Stimulated activated CD8-positive, alpha-beta memory T cell treated with anti-CD3 and anti-CD28 coated beads, Interleukin-4, amount 100 ng/mL, for 24 hours (primary cell): Measurements from ENCODE around the gene OR2T8.
A peak's percentile ranks its signal among the peaks of the same experiment; 100 is the strongest.

Experiments
- DNase-seq: peaks from one replicate; pipeline ENCODE4 v3.0.0-alpha.2; 2020; ENCODE audit warnings: low read depth

OR2T8 gene, protein sequence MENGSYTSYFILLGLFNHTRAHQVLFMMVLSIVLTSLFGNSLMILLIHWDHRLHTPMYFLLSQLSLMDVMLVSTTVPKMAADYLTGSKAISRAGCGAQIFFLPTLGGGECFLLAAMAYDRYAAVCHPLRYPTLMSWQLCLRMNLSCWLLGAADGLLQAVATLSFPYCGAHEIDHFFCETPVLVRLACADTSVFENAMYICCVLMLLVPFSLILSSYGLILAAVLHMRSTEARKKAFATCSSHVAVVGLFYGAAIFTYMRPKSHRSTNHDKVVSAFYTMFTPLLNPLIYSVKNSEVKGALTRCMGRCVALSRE

DNA sequence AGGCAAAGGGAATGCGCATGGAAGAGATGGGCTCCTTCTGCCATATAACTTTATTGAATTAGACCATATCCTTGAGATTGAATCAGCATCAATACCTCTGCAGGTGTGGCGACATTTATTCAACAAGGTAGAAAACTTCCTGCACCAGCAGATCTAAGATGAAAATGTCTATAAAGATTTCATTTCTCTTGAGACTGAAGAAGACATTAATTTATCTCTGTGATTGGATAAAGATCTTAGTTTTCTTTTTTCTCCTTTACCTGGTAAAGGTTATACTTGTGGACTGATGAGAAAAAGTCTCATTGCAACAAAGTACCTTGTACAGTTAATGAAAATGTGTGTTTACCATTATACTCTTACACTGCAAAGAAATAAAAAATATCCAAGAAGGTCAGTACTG lies at the start of gene OR2T8:
Gene OR2T8 (plus strand): TSS at position 301 of the 400 bp plus-strand sequence. CDS start 766 bp downstream, outside the sequence.
- no peak for DNase-seq

DNA sequence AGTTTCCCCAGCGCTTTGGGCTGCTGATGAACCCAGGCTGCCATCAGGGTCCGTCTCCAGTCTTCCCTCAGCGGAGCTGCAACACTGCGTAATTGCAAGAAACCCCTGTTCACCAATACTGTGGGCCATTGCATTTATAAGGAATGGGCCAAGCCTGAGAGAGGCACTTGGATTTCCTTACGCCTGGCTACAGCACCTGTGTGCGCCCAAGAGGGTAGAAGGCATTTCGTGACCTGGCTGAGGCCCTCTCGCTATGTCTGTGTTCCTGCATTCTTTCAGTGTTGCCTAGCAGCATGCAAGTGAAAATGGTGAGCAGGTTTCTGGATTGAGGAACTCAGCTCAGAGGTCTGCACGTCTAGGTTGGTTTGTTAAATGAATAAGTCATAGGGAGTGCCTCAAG lies 36.7 kb upstream of the OR2T8 start:
- no peak for DNase-seq

DNA sequence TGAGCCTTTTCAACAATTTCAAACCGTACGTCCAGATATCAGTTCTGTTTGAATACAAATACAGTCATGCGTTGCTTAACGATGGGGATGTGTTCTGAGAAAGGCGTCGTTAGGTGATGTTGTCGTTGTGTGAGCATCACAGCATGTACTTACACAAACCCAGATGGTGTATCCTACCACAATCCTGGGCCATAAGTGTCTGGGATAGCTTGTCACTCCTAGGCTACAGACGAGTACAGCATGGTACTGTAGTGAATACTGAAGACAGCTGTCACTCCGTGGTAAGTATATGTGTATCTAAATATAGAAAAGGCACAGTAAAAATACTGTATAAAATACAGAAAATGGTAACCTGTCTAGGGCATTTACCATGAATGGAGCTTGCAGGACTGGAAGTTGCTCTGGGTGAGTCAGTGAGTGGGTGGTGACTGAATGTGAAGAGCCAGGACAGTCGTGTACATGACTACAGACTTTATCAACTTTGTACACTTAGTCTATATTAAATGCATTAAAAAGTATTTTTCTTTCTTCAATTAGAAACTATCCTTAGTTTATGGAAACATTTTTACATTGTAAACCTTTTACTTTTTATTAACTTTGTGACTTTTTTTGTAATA lies 35.1 kb upstream of the OR2T8 start:
- no peak for DNase-seq

GRCh38 chr1:247895163-247895637 lies 24.9 kb upstream of the OR2T8 start, which contains the start of gene OR2W3:
Gene OR2W3, plus strand, starts transcription at chr1:247895587. Its CDS starts 0 bp downstream, at chr1:247895587.
- no peak for DNase-seq

DNA sequence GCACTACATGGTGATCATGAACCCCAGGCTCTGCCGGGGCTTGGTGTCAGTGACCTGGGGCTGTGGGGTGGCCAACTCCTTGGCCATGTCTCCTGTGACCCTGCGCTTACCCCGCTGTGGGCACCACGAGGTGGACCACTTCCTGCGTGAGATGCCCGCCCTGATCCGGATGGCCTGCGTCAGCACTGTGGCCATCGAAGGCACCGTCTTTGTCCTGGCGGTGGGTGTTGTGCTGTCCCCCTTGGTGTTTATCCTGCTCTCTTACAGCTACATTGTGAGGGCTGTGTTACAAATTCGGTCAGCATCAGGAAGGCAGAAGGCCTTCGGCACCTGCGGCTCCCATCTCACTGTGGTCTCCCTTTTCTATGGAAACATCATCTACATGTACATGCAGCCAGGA lies 24.1 kb upstream of the OR2T8 start:
- DNase-seq = no peak

DNA sequence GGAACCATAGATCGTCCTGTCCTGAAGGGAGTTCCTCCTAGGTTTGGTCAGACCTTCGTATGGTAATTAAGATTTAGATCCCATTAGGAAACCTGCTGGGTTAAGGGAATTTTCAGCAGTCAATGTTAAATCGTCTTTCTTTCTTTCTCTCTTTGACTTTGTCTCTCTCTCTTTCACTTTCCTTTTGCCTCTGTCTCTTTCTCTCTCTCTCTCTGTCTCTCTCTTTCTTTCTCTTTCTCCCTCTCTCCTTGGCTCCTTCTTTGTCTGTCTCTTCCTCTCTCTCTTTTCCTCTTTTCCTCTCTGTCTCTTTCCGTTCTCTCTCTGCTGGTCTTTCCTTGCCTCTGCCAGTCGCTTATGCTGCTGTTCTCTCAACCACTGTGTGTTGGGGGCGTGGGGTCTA lies 15.9 kb upstream of the OR2T8 start:
- no peak for DNase-seq

DNA sequence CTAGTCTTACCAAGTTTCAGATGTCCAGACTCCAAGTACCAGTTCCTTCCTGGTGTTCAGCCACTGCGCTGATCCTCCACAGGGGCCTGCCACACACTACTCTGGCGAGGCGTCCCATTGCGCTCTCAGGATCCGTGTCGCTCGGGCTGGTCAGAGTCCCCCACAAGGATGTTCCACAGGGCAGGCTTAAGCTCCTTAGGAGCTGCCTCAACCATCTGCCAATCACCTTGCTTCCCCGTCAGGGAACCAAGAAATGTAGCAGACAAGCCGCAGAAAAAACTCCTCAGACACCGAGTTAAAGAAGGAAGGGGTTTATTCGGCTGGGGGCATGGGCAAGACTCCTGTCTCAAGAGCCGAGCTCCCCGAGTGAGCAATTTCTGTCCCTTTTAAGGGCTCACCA lies 14.9 kb upstream of the OR2T8 start:
- DNase-seq = no peak

DNA sequence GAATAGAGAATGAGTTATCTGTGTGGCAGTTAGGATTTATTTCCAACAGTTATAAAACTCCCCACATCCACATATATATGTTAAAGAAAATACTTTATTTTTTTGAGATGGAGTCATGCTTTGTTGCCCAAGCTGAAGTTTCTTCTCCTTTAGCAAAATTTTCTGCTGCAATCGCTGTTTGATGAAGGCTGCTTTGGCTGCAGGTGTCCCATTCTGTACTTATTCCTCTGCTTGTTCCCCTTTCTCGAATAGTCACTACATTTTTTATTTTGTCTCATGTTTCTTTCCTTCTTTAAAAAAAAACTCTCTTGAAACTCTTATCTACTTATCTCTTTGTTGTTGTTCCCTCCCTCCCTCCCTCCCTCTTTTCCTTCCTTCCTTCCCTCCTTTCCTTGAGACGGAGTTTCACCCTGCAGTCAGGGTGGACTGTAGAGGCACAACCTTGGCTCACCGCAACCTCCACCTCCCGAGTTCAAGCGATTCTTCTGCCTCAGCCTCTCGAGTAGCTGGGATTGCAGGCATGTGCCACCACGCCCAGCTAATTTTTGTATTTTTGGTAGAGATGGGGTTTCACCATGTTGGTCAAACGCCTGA lies 14.0 kb upstream of the OR2T8 start:
- DNase-seq = no peak

DNA sequence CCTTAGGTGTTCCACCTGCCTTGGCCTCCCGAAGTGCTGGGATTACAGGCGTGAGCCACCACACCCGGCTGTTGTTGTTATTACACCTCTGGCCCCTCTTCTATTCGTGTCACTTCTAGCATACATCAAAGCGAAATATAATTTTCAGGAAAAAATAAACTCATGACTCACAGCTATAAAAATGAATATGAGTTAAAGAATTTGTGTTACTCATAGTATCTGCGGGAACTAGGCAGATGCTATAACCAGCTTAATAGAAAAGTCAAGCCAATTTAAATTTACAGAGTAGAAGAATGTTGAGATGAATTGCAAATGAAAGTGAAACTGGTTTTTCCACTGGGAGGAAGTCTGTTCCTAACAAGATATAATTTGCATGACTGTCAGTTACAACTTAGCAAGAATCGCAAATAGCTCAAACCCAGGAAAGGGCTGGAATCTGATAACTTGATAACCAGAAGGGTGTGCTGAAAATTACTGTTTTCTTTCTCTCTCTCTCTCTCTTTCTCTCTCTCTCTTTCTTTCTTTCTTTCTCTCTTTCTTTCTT lies 13.5 kb upstream of the OR2T8 start:
- DNase-seq = no peak

GRCh38 chr1:247908766-247909165 lies 11.3 kb upstream of the OR2T8 start:
- DNase-seq = no peak

DNA sequence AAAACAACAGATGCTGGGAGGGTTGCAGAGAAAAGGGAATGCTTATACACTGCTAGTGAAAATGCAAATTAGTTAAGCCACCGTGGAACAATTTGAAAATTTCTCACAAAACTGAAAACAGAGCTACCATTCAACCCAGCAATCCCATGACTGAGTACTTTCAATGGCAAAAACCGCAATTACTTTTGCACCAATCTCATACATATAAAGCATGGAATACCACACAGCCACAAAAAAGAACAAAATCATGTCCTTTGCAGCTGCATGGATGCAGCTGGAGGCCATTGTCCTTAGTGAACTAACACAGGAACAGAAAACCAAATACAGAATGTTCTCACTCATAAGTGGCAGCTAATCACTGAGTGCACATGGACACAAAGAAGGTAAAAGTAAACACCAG lies 6.3 kb upstream of the OR2T8 start:
- DNase-seq = no peak

DNA sequence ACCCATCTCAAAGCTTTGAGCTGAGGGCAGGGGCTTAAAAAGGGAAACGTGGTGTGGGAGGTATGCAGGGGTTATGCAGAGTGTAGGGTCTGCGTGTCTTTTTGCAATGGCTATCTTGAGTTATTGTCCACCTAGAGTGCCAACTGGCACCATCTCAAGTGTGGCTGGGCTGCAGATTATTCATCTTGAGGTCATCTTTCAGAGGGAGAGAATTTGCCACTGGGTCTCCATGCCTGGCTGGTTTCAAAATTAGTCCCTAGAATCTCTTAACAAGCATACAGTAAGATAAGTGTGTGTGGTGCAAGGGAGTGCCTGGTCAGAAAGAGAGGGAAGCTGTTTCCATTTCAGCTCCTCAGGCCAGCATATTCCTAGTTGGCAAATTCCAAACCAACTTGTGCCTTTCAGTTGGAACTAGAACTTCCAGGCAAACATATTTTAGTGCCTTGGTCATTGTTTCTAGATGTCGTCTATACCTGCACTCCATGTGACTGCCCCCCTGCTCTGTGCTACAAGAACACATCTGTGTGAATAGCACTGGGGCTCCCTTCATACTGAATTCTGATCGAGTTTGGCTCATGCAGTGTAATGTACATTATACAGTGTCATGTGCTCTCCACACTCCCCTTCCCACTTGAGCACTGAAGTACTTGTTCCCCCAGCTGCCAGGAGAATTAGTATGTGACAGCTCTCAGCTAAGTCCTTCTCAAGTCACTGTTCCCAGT lies 5.0 kb upstream of the OR2T8 start:
- no peak for DNase-seq

DNA sequence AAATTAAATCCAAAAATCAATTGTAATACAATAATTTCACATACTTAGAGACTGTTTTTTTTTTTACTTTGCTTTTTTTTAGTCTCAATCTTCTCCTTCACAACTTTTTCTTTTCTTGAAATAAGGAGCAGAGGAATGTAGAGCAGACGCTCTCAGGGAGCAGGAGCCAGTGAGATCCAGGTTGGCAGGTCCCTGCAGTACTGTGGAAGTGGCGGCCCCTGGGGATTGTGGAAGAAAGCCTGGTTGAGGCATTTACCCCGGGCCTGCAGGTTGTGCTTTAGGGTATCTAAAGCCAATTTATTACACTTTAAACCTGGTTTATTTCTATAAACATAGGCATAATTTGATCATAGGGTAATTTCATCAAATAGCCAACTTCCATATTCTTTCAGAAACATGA lies 3.9 kb downstream of the OR2T8 start:
- no peak for DNase-seq

DNA sequence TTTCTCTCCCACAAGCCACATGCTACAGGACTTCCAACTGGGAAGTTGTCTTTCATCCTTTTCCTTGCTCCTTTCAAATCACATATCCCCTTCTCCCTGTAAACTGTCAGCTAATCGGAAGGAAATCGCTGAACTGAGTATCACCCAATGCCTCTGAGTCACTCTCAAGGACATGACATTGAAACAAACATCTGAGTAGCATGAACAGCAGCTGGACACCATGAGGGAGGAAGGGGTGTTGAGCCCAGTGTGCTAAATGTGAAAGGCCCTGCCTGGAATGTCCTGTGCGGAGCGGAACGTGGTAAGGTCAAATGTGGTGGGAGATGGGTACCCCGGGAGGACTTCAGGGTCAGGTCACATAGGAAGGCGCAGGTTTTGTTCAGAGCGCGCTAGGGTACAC lies 4.8 kb downstream of the OR2T8 start, which contains the start of gene OR2AJ1:
Gene OR2AJ1 (plus strand): TSS at position 22 of the 400 bp plus-strand sequence. CDS start 8,880 bp downstream, outside the sequence.
- DNase-seq = no peak

- DNase-seq = no peak
Measured at GRCh38 chr1:247933989-247934388, 13.9 kb downstream of the OR2T8 start.

DNA sequence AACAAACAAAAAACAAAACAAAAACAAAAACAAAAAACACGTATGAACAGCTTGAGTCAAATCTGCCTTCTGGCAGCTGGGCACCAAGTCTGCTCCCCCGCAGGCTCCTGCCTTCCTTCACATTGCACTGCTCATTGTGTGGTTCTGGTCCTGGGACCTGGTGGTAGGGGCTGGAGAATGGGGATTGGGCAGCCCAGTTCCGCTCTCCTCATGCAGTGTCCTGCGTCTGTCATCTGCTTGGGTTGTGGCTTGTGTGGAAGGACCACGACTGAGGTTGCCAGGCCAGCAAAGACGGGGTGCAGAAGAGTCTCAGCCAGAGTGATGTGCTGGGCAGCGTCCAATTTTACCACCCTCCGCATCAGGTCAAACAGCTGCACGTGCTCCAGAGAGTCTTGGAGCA lies 15.7 kb downstream of the OR2T8 start:
- DNase-seq = no peak

DNA sequence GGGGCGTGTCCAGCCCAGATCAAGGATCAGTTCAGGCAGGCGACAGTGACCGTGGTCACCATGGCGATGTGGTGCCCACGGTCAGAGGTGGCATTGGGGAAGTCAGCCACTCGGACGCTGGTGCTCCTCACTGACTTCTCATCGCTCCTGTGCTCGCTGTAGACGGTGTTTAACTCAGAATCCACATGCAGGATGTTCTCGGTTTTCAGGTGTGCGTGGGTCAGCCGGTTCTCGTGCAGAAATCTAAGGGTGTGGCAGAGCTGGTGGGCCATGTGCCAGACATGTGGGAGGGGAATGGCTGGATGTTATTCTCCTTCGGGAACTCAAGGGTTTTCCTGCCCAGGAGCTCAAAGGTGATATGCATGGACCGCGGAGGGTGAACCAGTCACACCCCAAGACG lies 16.4 kb downstream of the OR2T8 start:
- no peak for DNase-seq

- DNase-seq = peak; percentile 83
Measured at GRCh38 chr1:247936965-247937734, 17.1 kb downstream of the OR2T8 start.

DNA sequence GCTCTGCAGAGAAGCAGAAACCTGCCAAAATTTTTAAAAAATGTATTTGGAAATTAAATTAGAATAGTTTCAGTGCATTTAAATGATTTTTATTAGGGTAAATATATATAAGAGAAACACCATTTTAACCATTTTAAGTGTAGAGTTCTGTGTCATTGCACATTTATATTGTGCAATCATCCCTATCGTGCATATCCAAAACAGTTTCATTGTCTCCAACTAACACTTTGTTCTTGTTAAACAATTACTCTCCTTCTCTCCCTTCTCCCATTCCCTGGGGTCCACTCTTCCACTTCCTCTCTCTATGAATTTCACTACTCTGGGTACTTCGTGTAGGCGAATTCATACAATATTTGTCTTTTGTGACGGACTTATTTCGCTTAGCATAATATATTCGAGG lies 22.6 kb downstream of the OR2T8 start:
- DNase-seq = no peak

DNA sequence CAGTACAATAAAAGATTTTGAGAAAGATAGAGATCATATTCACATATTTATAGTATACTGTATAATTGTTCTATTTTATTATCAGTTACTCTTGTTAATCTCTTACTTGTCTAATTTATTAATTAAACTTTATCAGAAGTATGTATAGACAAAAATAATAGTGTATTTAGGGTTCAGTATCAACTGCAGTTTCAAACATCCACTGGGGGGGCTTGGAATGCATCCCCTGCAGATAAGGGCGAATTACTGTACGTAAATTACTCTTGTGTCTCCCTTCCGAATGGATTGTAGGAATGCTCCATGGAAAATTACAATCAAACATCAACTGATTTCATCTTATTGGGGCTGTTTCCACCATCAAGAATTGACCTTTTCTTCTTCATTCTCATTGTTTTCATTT lies 28.5 kb downstream of the OR2T8 start, which contains the start of gene OR2L8:
Gene OR2L8 (plus strand): TSS at position 301 of the 400 bp plus-strand sequence. CDS start 0 bp downstream, at position 301.
- no peak for DNase-seq

- no peak for DNase-seq
Measured at GRCh38 chr1:247953408-247953807, 33.4 kb downstream of the OR2T8 start.
